Gastroesophageal sphincter (tissue), 3 donors: ENCODE data around the gene TRPM7.

Experiments
- EP300 ChIP-seq: sonication (generic); formaldehyde crosslinking; IDR thresholded peaks from one replicate; pipeline ENCODE4 v1.6.1; 2017; ENCODE audit warnings: antibody characterized with exemption, mild to moderate bottlenecking
- POLR2A ChIP-seq, 2 donors: fragments of 450-650 bp; IDR thresholded peaks; one replicate each; pipeline ENCODE4 v1.6.1; 2017; ENCODE audit warnings: antibody characterized with exemption in 2 of 2, mild to moderate bottlenecking in 2 of 2, moderate library complexity in 1 of 2
- POLR2AphosphoS5 ChIP-seq: sonication (generic); formaldehyde crosslinking; IDR thresholded peaks from one replicate; pipeline ENCODE4 v1.6.1; 2017; ENCODE audit warnings: antibody characterized with exemption
- TF ChIP-seq, protein P1 (sequence below), 4 experiments: fragments of 200-600 bp in 2 of 4; fragments of 450-650 bp in 2 of 4; sonication (generic) in 1 of 4; IDR thresholded peaks; one replicate each; pipeline ENCODE4 v1.5.1; 2017 to 2019; ENCODE audit warnings: antibody characterized with exemption in 4 of 4, mild to moderate bottlenecking in 2 of 4, moderate library complexity in 2 of 4

DNA sequence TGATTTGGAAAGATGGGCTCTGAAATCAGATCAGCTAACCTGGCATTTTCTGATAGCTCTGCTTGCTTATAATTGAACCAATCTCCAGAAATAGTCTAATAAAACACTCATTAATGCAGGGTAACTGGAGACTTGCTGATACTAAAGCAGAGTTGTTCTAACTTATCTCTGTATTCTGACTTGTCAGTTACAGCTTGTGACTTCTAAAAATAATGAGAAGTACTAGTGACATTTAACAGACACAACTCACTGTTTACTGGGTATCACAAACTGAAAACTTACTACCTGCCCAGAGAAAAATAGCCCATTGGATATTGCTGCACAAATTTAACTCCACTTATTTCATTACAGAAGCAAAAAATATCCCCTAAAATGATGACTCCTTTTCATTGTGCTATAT lies 24.0 kb upstream of the TRPM7 start:
- TF ChIP-seq EP300 (no peak), POLR2AphosphoS5 (no peak), POLR2A (IDR thresholded peaks at IDR 0.05) (no peak)
- TF ChIP-seq, protein P1, sequence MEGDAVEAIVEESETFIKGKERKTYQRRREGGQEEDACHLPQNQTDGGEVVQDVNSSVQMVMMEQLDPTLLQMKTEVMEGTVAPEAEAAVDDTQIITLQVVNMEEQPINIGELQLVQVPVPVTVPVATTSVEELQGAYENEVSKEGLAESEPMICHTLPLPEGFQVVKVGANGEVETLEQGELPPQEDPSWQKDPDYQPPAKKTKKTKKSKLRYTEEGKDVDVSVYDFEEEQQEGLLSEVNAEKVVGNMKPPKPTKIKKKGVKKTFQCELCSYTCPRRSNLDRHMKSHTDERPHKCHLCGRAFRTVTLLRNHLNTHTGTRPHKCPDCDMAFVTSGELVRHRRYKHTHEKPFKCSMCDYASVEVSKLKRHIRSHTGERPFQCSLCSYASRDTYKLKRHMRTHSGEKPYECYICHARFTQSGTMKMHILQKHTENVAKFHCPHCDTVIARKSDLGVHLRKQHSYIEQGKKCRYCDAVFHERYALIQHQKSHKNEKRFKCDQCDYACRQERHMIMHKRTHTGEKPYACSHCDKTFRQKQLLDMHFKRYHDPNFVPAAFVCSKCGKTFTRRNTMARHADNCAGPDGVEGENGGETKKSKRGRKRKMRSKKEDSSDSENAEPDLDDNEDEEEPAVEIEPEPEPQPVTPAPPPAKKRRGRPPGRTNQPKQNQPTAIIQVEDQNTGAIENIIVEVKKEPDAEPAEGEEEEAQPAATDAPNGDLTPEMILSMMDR (IDR thresholded peaks at IDR 0.05) = no peak
